ENCODE data around the gene RAB37.

The RAB37 gene

DNA sequence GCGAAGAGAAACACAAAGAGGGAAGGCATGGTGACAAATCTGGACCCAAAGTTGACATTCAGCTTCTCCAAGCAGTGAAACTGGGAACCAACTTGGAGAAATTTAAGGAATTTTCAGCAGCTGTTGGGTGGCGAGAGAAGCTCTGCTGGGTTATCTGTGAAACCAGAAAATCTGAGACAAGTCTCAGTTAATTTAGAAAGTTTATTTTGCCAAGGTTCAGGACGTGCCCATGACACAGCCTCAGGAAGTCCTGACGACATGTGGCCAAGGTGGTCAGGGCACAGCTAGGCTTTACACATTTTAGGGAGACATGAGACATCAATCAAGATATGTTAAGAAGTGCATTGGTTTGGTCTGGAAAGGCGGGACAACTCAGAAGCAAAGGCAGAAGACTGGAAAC is 13.2 kb upstream of the RAB37 start:
- no peak for TF ChIP-seq OSR1 (CRISPR knock-in tag; IDR thresholded peaks at IDR 0.05)
- TF ChIP-seq RARB (CRISPR knock-in tag; IDR thresholded peaks at IDR 0.05) = no peak
- no peak for TF ChIP-seq ESRRG (CRISPR knock-in tag; IDR thresholded peaks at IDR 0.05)
- TF ChIP-seq ZNF565 (CRISPR knock-in tag; conservative IDR thresholded peaks at IDR 0.05; ENCODE audit: low read depth) = no peak
- no peak for TF ChIP-seq TCF4 (CRISPR knock-in tag; IDR thresholded peaks at IDR 0.05; ENCODE audit: borderline replicate concordance)
- no peak for TF ChIP-seq ZNF8 (CRISPR knock-in tag; IDR thresholded peaks at IDR 0.05)
- no peak for TF ChIP-seq TOX (CRISPR knock-in tag; IDR thresholded peaks at IDR 0.05; ENCODE audit: borderline replicate concordance)
- TF ChIP-seq, protein P1, sequence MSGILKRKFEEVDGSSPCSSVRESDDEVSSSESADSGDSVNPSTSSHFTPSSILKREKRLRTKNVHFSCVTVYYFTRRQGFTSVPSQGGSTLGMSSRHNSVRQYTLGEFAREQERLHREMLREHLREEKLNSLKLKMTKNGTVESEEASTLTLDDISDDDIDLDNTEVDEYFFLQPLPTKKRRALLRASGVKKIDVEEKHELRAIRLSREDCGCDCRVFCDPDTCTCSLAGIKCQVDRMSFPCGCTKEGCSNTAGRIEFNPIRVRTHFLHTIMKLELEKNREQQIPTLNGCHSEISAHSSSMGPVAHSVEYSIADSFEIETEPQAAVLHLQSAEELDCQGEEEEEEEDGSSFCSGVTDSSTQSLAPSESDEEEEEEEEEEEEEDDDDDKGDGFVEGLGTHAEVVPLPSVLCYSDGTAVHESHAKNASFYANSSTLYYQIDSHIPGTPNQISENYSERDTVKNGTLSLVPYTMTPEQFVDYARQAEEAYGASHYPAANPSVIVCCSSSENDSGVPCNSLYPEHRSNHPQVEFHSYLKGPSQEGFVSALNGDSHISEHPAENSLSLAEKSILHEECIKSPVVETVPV (CRISPR knock-in tag; IDR thresholded peaks at IDR 0.05) = no peak
- TF ChIP-seq, protein P2, sequence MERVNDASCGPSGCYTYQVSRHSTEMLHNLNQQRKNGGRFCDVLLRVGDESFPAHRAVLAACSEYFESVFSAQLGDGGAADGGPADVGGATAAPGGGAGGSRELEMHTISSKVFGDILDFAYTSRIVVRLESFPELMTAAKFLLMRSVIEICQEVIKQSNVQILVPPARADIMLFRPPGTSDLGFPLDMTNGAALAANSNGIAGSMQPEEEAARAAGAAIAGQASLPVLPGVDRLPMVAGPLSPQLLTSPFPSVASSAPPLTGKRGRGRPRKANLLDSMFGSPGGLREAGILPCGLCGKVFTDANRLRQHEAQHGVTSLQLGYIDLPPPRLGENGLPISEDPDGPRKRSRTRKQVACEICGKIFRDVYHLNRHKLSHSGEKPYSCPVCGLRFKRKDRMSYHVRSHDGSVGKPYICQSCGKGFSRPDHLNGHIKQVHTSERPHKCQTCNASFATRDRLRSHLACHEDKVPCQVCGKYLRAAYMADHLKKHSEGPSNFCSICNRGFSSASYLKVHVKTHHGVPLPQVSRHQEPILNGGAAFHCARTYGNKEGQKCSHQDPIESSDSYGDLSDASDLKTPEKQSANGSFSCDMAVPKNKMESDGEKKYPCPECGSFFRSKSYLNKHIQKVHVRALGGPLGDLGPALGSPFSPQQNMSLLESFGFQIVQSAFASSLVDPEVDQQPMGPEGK (CRISPR knock-in tag; IDR thresholded peaks at IDR 0.05; ENCODE audit: borderline replicate concordance) = no peak
- TF ChIP-seq ZFP30 (CRISPR knock-in tag; IDR thresholded peaks at IDR 0.05) = no peak
- TF ChIP-seq, protein P3, sequence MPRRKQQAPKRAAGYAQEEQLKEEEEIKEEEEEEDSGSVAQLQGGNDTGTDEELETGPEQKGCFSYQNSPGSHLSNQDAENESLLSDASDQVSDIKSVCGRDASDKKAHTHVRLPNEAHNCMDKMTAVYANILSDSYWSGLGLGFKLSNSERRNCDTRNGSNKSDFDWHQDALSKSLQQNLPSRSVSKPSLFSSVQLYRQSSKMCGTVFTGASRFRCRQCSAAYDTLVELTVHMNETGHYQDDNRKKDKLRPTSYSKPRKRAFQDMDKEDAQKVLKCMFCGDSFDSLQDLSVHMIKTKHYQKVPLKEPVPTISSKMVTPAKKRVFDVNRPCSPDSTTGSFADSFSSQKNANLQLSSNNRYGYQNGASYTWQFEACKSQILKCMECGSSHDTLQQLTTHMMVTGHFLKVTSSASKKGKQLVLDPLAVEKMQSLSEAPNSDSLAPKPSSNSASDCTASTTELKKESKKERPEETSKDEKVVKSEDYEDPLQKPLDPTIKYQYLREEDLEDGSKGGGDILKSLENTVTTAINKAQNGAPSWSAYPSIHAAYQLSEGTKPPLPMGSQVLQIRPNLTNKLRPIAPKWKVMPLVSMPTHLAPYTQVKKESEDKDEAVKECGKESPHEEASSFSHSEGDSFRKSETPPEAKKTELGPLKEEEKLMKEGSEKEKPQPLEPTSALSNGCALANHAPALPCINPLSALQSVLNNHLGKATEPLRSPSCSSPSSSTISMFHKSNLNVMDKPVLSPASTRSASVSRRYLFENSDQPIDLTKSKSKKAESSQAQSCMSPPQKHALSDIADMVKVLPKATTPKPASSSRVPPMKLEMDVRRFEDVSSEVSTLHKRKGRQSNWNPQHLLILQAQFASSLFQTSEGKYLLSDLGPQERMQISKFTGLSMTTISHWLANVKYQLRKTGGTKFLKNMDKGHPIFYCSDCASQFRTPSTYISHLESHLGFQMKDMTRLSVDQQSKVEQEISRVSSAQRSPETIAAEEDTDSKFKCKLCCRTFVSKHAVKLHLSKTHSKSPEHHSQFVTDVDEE (CRISPR knock-in tag; IDR thresholded peaks at IDR 0.05) = no peak
- TF ChIP-seq, protein P4, sequence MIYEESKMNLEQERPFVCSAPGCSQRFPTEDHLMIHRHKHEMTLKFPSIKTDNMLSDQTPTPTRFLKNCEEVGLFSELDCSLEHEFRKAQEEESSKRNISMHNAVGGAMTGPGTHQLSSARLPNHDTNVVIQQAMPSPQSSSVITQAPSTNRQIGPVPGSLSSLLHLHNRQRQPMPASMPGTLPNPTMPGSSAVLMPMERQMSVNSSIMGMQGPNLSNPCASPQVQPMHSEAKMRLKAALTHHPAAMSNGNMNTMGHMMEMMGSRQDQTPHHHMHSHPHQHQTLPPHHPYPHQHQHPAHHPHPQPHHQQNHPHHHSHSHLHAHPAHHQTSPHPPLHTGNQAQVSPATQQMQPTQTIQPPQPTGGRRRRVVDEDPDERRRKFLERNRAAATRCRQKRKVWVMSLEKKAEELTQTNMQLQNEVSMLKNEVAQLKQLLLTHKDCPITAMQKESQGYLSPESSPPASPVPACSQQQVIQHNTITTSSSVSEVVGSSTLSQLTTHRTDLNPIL (CRISPR knock-in tag; IDR thresholded peaks at IDR 0.05; ENCODE audit: low read depth) = no peak
- no peak for ATAC-seq

DNA sequence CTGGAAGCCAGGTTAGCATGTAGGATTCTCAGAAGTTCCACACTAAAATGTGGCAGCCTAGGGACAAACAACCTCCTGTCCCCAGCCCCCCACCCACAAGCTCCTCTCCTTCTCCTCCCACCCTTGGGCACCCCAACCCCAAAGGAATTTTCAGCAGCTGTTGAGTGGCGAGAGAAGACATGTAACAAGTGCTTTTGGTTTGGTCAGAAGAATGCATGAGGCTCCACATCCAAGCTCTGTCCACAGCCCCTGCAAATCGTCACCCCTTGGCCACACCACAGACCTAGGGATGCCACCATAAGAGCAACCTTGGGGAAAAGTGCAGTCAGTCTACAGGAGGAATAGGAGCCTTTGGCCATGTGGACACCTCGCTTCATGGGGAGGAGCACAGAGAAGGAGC is 11.9 kb upstream of the RAB37 start:
- TF ChIP-seq ZFP30 (CRISPR knock-in tag; IDR thresholded peaks at IDR 0.05) (no peak), ZFP3 (CRISPR knock-in tag; IDR thresholded peaks at IDR 0.05) (no peak), ISL1 (CRISPR knock-in tag; IDR thresholded peaks at IDR 0.05) (no peak), OSR1 (CRISPR knock-in tag; IDR thresholded peaks at IDR 0.05) (no peak), CSDC2 (CRISPR knock-in tag; IDR thresholded peaks at IDR 0.05) (no peak), ZNF565 (CRISPR knock-in tag; conservative IDR thresholded peaks at IDR 0.05; ENCODE audit: low read depth) (no peak), TCF4 (CRISPR knock-in tag; IDR thresholded peaks at IDR 0.05; ENCODE audit: borderline replicate concordance) (no peak), ARNTL (CRISPR knock-in tag; IDR thresholded peaks at IDR 0.05; ENCODE audit: borderline replicate concordance, low read depth) (no peak)
- TF ChIP-seq, protein P5, sequence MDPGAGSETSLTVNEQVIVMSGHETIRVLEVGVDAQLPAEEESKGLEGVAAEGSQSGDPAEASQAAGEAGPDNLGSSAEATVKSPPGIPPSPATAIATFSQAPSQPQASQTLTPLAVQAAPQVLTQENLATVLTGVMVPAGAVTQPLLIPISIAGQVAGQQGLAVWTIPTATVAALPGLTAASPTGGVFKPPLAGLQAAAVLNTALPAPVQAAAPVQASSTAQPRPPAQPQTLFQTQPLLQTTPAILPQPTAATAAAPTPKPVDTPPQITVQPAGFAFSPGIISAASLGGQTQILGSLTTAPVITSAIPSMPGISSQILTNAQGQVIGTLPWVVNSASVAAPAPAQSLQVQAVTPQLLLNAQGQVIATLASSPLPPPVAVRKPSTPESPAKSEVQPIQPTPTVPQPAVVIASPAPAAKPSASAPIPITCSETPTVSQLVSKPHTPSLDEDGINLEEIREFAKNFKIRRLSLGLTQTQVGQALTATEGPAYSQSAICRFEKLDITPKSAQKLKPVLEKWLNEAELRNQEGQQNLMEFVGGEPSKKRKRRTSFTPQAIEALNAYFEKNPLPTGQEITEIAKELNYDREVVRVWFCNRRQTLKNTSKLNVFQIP (CRISPR knock-in tag; IDR thresholded peaks at IDR 0.05; ENCODE audit: borderline replicate concordance, low read depth) = no peak
- ATAC-seq = no peak; the same call in 2 of the 3 replicates

DNA sequence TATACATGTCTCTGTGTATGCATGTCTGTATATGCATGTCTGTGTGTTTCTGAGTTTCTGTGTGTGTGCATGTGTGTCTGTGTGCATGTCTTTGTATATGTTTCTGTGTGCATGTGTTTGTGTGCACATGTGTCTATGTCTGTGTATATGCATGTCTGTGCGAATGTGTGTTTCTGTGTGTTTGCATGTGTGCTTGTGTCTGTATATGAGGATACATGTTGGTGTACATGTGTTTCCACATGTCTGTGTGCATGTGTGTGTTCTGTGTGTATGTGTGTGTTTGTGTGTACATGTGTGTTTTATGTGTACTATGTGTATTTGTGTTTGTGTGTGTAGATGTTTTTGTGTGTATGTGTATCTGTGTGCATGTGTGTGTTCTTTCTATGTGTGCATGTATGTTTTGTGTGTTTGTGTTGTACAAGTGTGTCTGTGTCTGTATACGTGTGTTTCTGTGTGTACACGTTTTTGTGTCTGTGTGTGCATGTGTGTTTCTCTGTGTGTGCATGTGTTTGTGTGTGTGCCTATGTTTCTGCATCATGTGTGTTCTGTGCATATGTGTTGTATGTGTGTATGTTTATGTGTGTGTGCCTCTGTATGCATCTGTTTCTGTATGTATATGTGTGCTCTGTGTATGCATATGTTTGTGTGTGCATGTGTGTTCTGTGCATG is 8.9 kb upstream of the RAB37 start:
- TF ChIP-seq GLIS3 (CRISPR knock-in tag; IDR thresholded peaks at IDR 0.05) (no peak), ISL1 (CRISPR knock-in tag; IDR thresholded peaks at IDR 0.05) (no peak)
- TF ChIP-seq, protein P4 (CRISPR knock-in tag; IDR thresholded peaks at IDR 0.05; ENCODE audit: low read depth) = no peak
- TF ChIP-seq, protein P5 (CRISPR knock-in tag; IDR thresholded peaks at IDR 0.05; ENCODE audit: borderline replicate concordance, low read depth) = no peak
- TF ChIP-seq, protein P3 (CRISPR knock-in tag; IDR thresholded peaks at IDR 0.05) = no peak
- no peak for ATAC-seq
